ENCODE data around the gene PXMP4.

The PXMP4 gene

DNA sequence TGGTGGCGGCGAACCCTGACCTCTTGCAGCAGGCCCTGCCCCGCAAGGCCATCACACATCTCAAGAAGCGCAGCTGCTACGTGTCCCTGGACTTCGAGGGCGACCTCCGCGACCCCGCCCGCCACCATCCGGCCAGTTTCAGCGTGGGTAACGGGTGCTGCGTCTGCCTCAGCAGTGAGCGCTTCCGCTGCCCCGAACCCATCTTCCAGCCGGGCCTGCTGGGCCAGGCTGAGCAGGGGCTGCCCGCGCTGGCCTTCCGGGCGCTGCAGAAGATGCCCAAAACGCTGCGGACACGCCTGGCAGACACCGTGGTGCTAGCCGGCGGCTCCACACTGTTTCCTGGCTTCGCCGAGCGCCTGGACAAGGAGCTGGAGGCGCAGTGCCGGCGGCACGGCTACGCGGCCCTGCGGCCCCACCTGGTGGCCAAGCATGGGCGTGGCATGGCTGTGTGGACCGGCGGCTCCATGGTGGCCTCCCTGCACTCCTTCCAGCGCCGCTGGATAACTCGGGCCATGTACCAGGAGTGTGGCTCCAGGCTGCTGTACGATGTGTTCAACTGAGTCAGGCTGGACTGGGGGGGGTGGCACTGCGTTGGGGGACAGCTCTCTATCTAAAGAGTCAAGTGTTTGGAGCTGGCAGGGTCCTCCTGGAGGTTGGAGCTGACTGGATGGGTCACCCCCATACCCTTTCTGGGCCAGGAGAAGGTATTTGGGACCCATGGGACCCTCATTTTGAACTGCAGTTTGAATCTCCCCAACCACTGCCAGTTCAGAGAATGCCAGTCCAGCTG lies 52.2 kb downstream of the PXMP4 start:
- DNase-seq: peak; percentile 79

DNA sequence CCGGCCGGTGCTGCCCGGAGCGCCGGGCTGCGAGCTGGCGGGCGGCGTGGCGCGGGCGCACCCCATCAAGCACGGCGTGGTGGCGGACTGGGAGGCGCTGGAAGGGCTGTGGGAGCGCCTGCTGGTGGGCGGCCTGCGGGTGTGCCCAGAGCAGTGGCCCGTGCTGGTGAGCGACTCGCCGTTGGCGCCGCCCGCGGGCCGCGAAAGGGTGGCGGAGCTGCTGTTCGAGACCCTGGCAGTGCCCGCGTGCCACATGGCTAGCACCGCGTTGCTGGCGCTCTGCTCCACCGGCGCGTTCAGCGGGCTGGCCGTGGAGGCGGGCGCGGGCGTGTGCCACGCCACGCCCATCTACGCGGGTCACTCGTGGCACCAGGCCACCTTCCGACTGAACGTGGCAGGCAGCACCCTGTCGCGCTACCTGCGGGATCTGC lies 52.9 kb downstream of the PXMP4 start:
- DNase-seq: peak; percentile 36

DNA sequence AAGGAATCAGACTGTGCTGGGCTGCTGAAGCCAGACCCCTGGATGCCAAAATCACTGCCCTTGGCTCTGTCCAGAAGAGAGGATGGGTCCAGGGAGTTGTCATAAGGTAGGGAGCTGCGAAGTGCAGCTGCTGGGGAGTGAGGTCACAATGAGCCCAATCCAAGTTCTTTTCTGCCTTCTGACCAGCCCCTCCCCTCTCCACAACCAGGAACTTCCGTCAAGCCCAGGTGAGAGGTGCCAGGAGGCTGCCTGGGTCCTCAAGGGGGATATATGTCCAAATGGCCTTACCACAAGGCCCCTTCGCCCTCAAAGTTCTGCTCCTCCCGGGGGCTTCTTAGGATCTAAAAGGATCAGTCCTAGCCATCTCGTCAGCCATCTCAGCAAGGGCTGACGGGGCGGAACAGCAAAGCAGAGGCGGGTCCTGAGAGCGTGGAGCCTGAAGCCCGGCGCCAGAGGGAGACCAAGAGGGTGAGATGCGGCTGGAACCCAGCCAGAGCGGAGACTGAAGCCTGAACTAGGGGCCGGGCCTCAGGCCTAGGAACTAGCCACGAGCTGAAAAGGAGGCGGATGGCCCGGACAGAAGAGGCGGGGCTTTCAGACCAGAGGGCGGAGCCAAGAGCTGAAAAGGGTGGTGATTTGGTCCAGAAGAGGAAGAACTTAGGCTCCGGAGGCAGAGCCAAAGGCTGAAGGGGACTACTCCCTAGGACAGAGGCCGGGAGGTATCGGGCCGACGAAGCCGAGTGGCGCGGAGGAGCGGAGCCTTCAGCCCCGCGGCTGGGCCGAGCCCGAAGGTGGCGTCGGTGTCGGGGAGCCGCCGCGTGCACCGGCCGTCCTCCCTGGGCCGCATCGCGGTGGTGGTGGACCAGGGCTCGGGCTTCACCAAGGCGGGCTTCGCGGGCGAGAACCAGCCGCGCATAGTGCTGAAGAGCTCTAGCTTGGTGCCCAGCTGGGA lies 53.5 kb downstream of the PXMP4 start, which contains the start of gene ACTL10:
Gene ACTL10 (plus strand): TSS at position 651 of the 952 bp plus-strand sequence. CDS start 555 bp downstream, outside the sequence.
- DNase-seq: peak; percentile 98

DNA sequence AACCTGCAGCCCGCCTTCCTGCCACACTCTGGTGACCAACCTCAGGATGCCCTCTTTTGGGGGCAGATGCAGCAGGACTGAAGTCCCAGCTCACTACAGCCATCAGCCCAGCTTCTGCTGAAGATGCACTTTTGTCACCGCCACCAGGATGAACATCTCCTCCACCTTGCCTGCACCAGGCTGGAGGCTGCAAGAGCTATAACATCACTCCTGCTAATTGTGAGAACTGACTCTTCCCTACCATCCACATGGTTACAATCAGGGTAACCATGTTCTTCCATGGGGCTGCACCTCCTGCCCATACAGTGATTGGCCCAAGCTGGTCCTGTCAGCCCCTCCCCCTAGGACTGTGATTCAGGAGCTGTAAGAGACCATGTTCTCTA lies 55.4 kb downstream of the PXMP4 start:
- no peak for DNase-seq

DNA sequence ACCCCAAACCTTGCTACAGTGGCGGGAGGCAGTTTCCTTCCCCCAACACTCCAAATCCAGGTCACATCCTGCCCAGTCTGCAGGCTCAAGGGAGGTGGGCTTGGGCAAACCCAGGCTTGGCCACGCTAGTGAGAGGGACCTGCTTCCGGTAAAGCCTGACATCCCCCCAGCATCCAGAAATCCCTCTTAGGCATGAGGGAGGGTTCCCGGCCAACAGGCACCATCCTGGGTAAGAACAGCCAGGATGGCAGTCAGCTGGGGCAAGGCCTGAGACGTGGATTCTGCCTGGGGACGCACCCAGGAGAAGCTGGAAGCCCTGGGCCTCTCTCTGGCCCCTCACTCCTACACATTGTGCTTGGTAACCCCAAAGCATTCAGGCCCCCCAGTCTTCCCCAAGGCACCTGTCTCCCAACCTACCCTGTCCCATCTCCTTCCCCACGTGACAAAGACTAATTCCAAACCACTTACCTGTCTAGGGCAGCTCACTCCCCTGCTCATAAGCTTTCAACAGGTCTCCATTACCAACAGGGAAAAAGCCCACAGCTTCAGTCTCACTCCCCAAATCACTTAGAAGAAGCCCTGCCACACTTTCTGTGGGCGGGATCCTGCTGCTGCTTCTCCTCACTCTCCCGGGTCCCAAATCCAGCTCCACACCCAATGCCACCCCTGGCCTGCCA lies 55.9 kb downstream of the PXMP4 start:
- no peak for DNase-seq

DNA sequence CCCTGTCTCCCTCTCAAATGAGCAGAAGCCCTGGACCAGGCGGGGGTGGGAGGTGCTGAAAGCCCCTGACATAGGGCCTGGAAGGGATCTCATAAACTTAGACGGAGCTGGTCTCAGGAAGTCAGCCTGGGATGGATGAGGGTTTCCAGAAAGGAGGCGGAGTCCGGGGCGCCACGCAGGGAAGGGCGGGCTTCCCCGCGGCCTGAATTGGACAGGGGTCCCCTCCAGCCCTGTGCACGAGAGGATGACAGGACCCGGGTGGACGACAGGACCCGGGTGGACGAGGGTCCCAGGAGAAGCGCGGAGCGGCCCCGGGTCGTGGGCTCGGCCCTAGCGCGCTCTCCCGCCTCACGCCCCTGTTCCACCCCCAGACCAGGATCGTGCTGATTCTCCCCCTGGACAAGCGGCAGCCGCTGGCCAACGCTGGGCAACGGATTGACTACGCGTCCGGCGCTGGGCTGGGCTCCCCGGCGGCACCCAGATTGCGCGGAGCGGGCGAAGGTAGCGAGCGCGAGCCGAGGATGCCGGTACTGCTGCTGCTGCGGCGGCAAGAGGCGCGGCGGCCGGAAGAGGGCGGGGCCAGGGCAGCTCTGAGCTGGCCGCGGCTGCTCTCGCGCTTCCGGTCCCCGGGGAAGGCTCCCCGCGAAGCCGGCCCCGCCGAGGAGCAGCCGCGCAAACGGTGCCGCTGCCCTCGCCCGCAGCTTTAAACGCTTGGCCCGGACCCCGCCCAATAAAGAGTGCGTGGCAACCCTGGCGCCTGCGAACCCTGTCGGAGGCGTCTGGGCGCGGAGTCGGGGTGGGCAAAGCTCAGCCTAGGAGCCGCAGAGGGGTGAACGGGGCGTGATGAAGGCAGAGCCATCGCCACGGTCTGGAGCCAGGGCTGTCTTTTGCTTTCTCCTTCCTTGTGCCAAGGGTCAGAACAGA lies 56.7 kb downstream of the PXMP4 start:
- peak; percentile 77 for DNase-seq

DNA sequence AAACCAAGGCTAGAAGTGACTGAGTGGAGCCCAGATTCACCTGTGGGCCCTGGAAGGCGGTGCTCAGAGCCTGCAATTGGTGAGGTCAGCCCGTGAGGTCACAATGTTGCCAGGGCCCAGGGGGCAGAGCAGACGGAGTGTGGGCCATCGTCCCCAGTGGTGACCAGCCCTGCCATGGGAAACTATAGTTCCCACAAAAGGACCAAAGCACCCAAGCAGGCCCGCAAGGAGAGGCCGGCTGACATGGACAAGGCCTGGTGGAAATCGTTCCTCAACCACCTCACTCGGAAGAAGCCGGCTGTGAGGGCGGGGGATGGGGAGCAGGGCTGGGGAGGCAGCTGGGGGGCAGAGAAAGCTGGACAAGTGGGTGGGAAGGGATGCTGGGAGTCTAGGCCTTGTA lies 57.9 kb downstream of the PXMP4 start, which contains the start of gene C20orf144:
Gene C20orf144 (plus strand): TSS at position 156 of the 400 bp plus-strand sequence. CDS start 19 bp downstream, at position 175.
- no peak for DNase-seq

DNA sequence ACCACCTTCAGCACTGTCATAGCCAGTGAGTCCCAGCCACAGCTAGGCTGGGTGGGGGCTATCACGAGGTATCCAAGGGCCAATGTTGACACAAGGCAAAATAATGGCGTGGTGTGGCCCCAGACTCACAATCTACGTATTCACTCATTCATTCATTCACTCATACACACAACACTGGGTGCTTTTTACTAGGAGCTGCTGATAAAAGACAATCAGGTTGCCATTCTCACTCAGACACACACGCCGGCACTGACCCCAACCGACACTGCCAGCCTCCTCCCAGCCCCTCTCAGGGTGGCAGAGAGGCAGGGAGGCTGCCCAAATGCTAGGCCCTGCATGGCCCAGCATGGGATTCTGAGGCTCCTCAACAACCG lies 59.4 kb downstream of the PXMP4 start:
- no peak for DNase-seq

DNA sequence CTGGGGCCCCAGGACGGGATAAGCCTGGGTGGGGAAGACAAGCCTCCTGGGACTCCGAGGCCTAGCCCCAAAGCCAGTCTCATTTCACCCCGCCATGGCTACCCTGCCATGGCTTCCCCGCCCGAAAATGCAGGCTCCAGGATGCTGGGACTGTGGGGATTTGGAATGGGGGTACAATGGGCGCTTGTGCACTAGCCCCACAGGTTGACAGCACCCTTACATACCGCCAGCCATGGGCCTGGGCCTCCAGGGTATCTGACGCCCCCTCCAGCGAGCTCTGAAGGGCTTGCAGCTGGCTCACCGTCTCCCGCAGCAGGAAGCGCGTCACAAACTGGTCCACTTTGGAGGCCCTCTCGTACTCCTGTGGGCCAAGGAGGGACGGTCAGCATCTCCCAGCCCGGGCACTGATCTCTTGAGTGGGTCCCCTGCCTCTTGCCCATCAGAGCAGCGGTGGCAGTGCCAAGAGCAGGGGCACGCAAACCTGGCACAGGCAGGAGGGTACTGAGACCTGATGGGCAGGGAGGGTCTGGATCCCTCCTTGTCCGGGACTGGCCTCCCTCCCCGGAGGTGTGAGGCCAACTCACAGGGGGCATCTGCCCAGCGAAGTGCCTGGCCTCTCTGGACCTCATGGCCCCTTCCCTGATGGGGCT lies 60.0 kb downstream of the PXMP4 start:
- DNase-seq: no peak

DNA sequence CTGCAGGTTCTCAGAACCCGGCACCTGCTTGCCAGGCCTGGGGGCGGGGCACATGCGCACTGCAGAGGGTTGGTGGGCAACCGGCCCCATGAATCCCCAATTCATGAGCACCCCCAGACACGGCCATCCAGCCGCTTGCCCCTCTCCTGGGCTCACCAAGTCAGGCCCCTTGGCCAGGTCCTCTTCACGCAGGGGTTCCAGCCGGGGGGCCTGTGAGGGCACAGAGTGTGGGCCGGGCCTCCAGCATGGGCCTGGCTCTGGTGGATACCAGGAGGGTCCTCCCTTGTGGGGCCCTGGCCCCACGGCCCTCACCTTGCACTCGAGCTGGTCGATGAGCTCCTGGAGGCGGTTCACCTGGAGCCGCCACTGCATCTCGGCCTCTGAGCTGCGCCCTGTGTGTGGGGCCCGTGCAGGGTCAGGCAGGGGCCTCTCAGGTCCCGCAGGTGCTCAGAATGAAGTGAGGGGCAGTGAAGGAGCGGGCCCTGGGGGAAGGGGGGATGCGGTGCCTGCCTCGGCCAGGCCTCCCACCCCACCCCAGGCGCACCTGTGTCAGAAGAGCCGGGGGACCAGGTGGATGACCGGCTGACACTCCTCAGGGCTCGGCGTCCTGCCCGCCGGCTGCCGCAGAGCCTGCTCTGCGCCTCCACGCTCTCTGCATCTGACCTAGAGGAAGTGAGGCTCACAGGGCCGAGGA lies 60.6 kb downstream of the PXMP4 start:
- no peak for DNase-seq

DNA sequence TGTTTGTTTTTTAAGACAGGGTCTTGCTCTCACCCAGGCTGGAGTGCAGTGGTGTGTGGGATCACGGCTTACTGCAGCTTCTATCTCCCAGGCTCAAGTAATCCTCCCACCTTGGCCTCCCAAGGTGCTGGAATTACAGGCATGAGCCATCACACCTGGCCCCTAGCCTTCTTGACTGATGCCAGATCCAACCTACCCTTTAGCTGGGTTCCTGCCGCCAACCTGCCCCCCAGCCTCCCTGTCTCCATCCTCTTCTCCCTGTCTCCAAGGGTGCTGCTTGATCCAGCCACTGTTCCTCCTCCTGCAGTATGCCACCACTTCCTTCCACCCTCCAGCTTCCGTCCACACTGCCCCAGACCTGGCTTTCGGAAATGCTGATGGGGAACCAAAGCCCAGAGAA lies 61.2 kb downstream of the PXMP4 start:
- no peak for DNase-seq

DNA sequence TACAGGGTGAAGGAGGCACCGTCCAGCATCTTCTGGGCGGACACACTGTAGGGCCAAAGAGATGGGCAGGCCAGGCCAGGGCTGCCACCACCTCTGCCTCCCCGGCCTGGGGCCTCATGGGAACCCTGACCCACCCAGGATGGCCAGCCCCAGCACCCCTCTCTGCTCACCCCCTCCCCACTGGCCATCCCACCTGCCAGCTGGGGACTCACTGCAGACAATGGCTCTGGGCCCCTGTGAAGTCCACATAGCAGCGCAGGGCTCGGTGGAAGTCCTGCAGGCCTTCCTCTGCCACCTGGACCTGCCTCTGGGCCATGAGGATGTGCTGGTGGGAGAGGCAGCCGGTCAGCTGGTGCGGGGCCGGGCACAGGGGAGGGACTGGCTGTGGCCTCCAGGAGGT lies 61.6 kb downstream of the PXMP4 start:
- DNase-seq: no peak

DNA sequence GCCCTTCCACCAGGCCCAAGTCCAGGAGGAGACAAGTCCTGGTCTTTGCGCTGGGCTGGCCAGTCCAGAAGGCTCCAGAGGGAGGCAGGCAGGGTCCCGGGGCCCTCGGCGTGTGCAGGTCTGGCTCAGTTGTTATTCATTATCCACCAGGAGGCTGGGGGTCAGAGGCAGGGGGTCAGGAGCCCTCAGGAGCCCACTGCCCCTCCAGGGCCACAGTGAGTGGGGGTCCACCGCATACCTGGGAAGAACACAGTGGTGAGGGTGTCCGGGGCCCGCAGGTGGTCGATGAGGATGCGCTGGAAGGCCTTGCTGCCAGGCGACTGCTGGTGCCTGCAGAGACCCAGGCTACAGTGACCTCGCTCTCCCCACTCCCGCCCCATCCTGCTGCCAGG lies 62.4 kb downstream of the PXMP4 start:
- DNase-seq: no peak

DNA sequence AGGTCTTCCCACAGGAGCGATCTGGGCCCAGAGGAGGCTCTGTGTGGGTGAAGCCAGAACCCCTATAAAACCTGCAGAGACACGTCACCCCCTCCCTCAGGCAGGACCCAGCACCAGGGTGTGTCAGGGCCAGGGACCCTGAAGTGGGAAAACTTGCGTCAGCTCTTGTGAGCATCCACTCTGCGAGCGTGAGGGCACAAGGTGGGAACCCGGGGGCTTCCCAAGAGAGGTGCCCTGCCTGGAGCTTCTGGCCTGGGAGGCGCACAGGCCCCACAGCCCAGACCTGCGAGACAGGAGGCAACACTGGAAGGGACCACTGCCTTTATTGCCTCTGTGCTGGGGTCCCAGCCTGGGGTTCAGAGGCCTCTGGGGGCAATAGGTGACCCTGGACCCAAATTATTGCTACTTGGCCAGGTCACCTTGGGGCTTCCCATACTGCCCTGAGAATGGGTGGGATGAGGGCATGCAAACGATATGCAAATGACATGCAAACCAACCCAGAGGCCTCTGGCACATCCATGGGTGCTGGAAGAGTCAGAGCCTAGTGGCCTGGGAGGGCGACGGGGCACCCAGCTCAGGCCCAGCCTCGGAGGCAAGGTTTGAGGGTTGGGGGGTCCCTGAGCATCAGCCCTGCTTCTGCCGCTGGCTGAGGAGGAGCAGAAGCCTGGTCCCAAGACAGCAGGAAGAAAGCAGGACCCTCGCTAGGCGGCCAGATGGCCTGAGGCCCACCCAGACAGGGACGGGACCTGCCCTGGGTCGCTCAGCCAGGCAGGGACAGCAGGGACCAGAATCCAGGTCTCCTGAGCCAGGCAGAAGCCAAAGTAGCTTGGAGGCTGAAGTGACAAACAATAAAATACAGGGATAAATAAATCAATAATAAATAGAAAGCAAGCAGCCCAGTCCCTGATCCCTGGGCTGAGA lies 63.1 kb downstream of the PXMP4 start:
- DNase-seq: no peak

DNA sequence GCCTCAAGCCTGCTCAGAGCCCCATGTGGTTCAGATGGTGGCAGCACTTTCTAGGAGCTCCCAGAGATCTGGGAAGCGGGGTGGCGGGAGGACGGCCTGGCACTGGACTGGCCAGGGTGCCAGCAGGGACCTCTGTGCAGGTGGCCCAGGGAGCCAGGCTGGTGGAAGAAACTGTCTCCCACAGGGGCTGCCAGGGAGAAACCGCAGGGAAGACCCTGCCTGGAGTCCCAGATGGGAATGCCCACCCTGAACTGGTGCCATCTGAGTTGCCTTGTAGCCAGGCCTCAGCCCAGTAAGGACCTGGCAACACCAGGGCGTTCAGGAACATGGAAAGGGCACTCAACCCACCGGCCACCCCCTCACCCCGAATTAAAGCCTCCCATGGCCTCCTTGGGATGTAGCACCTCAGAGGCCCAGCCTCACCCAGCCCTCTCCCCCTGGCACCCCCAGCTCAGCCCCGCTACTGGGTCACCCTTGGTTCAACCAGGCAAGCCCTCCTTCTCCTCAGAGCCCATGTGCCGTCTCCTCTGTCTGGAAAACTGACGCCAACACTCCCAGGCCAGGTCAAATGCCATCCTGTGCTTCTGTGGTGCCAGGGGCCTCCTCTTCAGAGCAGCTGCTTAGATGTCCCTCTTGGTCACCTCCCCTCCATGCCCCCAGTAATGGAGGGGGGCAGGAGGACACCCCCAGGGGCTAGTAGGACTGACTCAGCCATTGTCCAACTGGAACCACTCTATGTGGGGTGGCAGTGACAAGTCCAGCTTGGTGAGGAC lies 63.9 kb downstream of the PXMP4 start:
- DNase-seq: no peak

DNA sequence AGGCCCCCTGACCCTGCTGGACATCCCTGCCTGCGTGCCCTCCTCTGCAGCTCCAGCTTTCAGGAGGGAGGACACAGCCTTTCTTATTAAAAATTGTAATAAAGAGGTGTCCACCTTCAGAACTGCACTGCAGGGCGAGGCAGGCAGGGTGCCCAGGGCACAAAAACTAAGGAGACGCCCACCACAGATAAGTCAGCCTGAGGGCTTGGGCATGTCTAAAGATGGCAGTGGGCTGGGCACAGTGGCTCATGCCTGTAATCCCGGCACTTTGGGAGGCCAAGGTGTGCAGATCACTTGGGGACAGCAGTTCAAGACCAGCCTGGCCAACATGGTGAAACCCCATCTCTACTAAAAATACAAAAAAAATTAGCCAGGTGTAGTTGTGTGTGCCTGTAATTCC lies 64.9 kb downstream of the PXMP4 start:
- no peak for DNase-seq

DNA sequence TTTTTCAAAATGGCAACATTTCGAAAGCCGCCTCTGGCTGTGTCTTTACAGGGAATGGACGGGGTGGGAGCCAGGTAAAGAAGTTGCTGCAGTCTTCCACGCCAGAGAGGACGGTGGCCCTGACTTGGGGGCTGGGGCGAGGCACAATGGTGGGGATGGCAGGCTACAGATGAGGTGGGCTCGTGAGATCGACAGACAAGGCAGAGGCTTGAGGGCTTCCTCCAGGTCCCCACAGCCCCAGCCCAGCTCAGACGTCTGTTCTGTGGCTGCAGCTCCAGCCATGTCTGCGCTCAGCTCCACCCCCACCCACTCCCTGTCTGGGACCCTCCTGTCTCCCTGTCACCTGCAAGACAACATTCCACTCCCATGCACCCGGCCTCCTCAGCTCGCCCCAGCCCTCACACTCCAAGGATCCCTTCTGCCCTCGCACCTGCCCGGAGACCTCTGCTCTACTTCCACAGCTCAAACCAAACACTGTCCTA lies 65.4 kb downstream of the PXMP4 start:
- DNase-seq: no peak

DNA sequence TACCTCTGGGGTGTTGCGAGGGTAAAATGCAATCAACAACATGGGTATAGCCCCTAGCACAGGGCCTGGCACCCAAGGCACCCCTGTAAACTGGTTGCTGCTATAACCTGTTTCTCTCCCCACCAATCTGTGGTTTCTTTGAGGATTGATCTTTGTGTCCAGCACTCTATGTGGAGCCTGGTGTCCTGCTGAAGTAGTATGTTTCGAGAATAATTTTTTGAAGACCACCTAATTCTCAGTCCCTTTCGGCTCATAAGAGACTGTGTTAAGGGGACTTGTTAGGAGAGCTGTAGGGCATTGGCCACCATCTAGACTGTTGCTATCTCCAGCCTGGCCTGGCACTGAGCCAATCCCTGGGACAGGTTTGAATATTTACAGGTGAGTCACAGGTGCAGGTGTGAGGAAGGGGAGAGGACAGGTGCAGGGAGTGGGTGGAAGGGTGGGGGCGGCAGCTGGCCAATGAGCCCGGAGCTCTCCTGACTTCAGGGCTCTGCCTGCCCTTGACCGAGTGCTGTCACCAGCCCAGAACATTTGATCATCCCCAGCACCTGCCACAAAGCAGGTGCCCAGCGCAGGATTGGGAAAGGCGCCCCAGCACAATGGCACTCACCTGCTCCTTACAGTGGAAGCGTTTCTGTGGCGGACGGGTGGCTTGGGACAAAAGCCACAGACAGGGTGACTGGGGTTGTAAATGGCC lies 66.1 kb downstream of the PXMP4 start:
- no peak for DNase-seq

All from hematopoietic multipotent progenitor cell treated with erythropoietin and hydrocortisone succinate and interleukin-3 and kit ligand, for 8 days (in vitro differentiated cells).